Adrenal gland (tissue), 12 donors: Measurements from ENCODE around the gene PCGF3. TPM values are rescaled to one million over a fixed set of nuclear protein-coding genes. Genes with fewer than 3 reads are reported as not detected.

Experiments
- DNase-seq, 7 donors: peaks; one replicate each; pipeline ENCODE4 v3.0.0-alpha.2; 2019 to 2020
- H3K27ac ChIP-seq, 5 donors: fragments of 200-600 bp; sonication (generic) in 4 of 5; 1 replicate in 3 of 5; 2 replicates in 2 of 5; pipeline versions ENCODE4 v1.5.1 to v1.8.0; 2016 to 2020; ENCODE audit warnings: mild to moderate bottlenecking in 1 of 5
- H3K27me3 ChIP-seq: fragments of 200-600 bp; 2 replicates; pipeline ENCODE4 v1.8.0; 2021
- H3K36me3 ChIP-seq, 2 donors: fragments of 200-600 bp; replicated peaks in 1 of 2; 1 replicate in 1 of 2; 2 replicates in 1 of 2; pipeline versions ENCODE4 v1.5.1 to v1.8.0; 2018 to 2022
- H3K4me1 ChIP-seq, 2 donors: fragments of 200-600 bp; replicated peaks in 1 of 2; 1 replicate in 1 of 2; 2 replicates in 1 of 2; pipeline versions ENCODE4 v1.5.1 to v1.8.0; 2018 to 2021
- H3K4me3 ChIP-seq, 4 donors: fragments of 200-600 bp; sonication (generic) in 3 of 4; one replicate each; pipeline ENCODE4 v1.5.1; 2016 to 2018
- H3K9me3 ChIP-seq, 3 donors: fragments of 200-600 bp; sonication (generic) in 1 of 3; replicated peaks in 1 of 3; 1 replicate in 2 of 3; 2 replicates in 1 of 3; pipeline versions ENCODE4 v1.5.1 to v1.8.0; 2016 to 2021
- POLR2A ChIP-seq, 2 donors: fragments of 450-650 bp; IDR thresholded peaks; one replicate each; pipeline ENCODE4 v1.6.1; 2017; ENCODE audit warnings: antibody characterized with exemption in 2 of 2, mild to moderate bottlenecking in 2 of 2, moderate library complexity in 1 of 2
- WGBS, 4 donors: extraction: QIAGEN DNeasy Blood & Tissue Kit in 2 of 4; methylation state at CpG; one replicate each; pipeline versions ENCODE4 v1.1.5 to v1.1.7; 2013 to 2017; 5-methylcytosine and 5-hydroxymethylcytosine counted together
- intact Hi-C, 2 donors: fragments of 100-400 bp; cut with DNase I; formaldehyde crosslinking; loops; one replicate each; pipeline versions ENCODE4 v1.14.1 to v1.15.0; 2022 to 2023
- polyA plus RNA-seq, 3 donors: library from polyadenylated mRNA; stranded (reverse); fragments of 200-250 nt in 2 of 3; fragments of 350-450 nt in 1 of 3; fragmentation: Illumina TruSeq in 1 of 3; extraction: RNeasy Lipid Tissue Mini Kit (QIAGEN cat#74804) in 1 of 3; gene quantifications; one replicate each; pipeline ENCODE4 v1.2.3, GENCODE V29; 2013 to 2014
- total RNA-seq, 9 donors: library from RNA; depleted of rRNA in 4 of 9; stranded (reverse); fragments of >200 nt in 4 of 9; fragments of 120-200 nt in 1 of 9; fragmentation: NEBNext Ultra II Directional in 1 of 9; extraction: Animal tissue kit (Norgen Biotek cat#: 25700) in 1 of 9; gene quantifications; one replicate each; pipeline versions ENCODE4 v1.1.0 to v1.2.4, GENCODE V29; 2013 to 2023
- TF ChIP-seq, protein P1 (sequence below), 6 experiments: fragments of 450-650 bp in 4 of 6; fragments of 200-600 bp in 2 of 6; sonication (generic) in 1 of 6; IDR thresholded peaks; 1 replicate in 5 of 6; 2 replicates in 1 of 6; pipeline versions ENCODE4 v1.5.1 to v1.8.0; 2016 to 2021; ENCODE audit warnings: antibody characterized with exemption in 6 of 6, mild to moderate bottlenecking in 2 of 6, moderate library complexity in 1 of 6
- donor health status: healthy with polysubstance abuse.
- donor health status: Bipolar disorder and iron deficiency.
- donor health status: DM: yes; HTN: yes; CAD: no.
- donor health status: DM: no; HTN: no; CAD: no.
- donor health status: DM: no; HTN: no; CAD: no.
- donor health status: DM: yes; HTN: yes; CAD: no.

Gene PCGF3
- total and polyA plus RNA-seq, 12 donors: 26.4 to 178 (median 70.7) TPM

DNA sequence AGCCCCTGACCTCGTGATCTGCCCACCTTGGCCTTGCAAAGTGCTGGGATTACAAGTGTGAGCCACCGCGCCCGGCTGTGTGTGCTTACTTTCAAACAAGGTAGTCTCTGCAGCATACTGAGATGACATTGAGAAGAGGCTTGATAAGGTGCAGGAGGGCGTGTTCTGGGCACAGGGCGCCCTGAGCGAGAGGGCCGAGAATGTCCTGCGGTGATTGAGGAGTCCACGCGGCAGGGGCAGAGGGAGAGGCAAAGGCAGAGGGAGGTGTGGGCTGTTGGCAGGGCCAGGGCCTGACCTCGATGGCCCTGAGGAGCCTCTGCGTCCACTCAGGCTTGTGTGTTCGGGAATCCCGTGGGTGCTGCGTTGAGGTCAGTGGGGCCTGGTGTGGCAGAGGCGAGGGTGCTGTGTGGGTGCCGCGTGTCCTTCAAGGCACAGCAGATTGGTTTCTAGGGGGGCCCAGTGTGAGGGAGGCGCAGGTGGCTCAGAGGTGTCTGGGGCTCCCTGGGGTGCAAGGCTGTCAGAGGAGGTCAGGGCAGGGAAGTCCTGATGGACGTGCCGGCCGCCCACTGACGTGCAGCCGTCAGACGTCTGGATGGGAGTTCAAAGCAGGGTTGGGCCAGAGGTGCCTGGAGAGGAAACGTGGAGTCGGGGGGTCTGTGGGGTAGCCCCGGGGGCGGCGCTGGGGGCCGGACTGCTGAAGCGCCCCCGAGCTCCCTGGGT is 12.1 kb downstream of the PCGF3 start:
- no peak for TF ChIP-seq POLR2A (IDR thresholded peaks at IDR 0.05)
- TF ChIP-seq, protein P1, sequence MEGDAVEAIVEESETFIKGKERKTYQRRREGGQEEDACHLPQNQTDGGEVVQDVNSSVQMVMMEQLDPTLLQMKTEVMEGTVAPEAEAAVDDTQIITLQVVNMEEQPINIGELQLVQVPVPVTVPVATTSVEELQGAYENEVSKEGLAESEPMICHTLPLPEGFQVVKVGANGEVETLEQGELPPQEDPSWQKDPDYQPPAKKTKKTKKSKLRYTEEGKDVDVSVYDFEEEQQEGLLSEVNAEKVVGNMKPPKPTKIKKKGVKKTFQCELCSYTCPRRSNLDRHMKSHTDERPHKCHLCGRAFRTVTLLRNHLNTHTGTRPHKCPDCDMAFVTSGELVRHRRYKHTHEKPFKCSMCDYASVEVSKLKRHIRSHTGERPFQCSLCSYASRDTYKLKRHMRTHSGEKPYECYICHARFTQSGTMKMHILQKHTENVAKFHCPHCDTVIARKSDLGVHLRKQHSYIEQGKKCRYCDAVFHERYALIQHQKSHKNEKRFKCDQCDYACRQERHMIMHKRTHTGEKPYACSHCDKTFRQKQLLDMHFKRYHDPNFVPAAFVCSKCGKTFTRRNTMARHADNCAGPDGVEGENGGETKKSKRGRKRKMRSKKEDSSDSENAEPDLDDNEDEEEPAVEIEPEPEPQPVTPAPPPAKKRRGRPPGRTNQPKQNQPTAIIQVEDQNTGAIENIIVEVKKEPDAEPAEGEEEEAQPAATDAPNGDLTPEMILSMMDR (IDR thresholded peaks at IDR 0.05): no peak
- Histone ChIP-seq H3K4me1 (peaks cover 21 to 34% of the 10 kb centered on the region in 2 donors), H3K4me3 (no peak overlapping the region), H3K27me3 (no peaks in the 10 kb centered on the region), H3K36me3 (no peaks in the 10 kb centered on the region), H3K27ac (peak overlapping the region in 4 of 5 donors; percentile 46 to 57 (median 52)), H3K9me3 (no peaks in the 10 kb centered on the region)
- DNase-seq: peak in 4 of 7 donors; percentile 59 to 69 (median 67)
- intact Hi-C loops: no loop called here
- 54 to 66% (median 58%) methylated on average over 25 to 34 of the region's 34 CpGs for WGBS, 4 donors

DNA sequence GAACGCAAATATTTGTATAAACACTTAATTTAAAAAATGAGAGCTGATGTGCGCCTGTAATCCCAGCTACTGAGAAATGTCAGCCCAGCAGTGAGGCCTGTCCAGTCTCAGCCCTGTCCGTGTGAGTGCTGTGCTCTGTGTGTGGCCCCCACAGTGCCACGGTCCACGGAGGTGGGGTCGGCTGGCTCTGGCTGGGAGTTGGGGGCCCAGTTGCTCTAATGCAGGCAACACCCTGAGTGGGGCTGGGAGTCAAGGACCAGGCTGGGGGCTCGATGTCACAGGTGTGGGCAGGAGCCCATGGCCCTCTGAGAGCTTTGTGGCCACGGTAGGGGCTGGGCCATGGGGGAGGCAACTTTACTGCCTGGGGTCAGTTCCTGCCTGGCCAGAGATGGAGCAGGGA is 12.8 kb downstream of the PCGF3 start:
- no peaks in the 10 kb centered on the region for H3K9me3 ChIP-seq
- no peaks in the 10 kb centered on the region for H3K27me3 ChIP-seq
- no peak for TF ChIP-seq POLR2A (IDR thresholded peaks at IDR 0.05)
- H3K36me3 ChIP-seq: no peaks in the 10 kb centered on the region
- 78 to 88% (median 83%) methylated on average over 4 to 8 of the region's 8 CpGs for WGBS, 4 donors
- peak overlapping the region in 3 of 5 donors; percentile 46 to 57 (median 49) for H3K27ac ChIP-seq
- H3K4me1 ChIP-seq: peaks cover 28 to 40% of the 10 kb centered on the region in 2 donors
- H3K4me3 ChIP-seq: no peak overlapping the region
- intact Hi-C loops: no loop called here
- DNase-seq: no peak

DNA sequence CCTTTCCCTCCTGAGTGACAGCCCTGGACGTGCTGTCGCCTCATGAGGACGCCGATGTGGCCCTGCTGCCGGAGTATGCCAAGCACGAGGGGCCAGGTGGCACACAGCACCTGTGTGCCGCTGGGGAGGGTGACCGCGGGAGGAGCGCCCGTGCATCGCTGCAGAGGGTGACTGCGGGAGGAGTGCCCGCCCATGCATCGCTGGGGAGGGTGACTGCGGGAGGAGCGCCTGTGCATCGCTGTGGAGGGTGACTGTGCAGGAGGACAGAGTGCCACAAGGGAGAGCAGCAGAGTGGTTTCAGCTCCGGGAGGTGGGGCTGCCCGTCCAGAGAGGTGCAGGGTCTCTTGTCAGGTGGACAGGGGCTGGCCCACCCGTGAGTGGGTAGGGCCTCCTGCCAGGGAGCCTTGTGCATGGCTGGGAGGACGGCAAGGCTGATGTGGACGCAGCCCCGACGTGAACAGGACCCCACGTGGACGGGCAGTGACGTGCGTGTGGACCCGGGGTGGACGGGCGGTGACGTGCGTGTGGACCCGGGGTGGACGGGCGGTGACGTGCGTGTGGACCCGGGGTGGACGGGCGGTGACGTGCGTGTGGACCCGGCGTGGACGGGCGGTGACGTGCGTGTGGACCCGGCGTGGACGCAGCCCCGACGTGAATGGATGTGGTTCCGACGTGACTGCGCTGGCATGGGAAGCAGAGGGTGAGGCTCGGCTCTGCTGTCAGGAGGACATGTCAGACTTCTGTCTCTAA is 14.7 kb downstream of the PCGF3 start:
- TF ChIP-seq, protein P1 (IDR thresholded peaks at IDR 0.05): peak in 1 of 6 experiments; percentile 3
- no peak for TF ChIP-seq POLR2A (IDR thresholded peaks at IDR 0.05)
- WGBS, 4 donors: 94 to 97% (median 95%) methylated on average over 52 to 59 of the region's 59 CpGs
- Histone ChIP-seq H3K4me1 (peaks cover 37 to 52% of the 10 kb centered on the region in 2 donors), H3K36me3 (no peaks in the 10 kb centered on the region), H3K4me3 (no peak overlapping the region), H3K27ac (peak overlapping the region in 4 of 5 donors; percentile 65 to 90 (median 84)), H3K27me3 (no peaks in the 10 kb centered on the region), H3K9me3 (no peaks in the 10 kb centered on the region)
- peak in 1 of 7 donors; percentile 30 for DNase-seq
- intact Hi-C loops: no loop called here

DNA sequence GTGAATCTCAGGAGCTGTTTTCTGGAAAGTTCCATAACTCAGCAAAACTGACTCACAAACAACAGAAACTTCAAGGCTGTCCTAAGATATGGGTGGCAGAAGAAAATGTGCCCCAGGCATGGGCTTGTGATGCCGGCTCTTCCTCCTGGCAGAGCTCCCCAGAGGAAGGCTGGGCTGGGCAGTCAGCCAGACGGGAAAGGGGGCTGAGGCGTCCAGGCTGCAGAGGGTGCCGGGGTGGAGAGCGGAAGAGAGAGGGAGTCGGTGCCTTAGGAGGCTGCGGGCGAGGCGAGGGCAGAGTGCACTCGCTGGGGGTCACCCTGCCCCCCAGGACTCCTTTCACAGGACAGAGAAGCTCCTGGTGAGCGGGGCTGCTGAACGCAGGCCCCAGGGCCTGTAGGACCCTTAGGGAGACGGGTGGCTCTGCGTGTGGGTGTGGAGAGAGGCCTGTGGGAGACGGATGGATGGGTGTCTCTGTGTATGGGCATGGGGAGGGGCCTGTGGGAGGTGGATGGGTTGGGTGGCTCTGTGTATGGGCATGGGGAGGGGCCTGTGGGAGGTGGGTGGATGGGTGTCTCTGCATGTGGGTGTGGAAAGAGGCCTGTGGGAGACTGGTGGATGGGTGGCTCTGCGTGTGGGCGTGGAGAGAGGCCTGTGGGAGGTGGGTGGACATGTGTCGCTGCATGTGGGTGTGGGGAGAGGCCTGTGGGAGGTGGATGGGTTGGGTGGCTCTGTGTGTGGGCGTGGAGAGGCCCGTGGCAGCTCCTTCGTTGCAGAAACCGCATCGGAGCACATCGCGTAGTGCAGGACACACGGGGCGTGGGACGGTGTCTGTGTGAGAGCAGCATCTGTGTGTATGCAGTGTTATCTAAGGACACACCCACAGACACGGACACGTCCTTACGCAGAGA is 15.9 kb downstream of the PCGF3 start:
- H3K27ac ChIP-seq: peak overlapping the region in 4 of 5 donors; percentile 65 to 90 (median 84)
- peaks cover 47 to 63% of the 10 kb centered on the region in 2 donors for H3K4me1 ChIP-seq
- peak; percentile 65 to 86 (median 82) for DNase-seq
- TF ChIP-seq, protein P1 (IDR thresholded peaks at IDR 0.05): no peak
- TF ChIP-seq POLR2A (IDR thresholded peaks at IDR 0.05): no peak
- H3K27me3 ChIP-seq: no peaks in the 10 kb centered on the region
- 48 to 62% (median 52%) methylated on average over 28 to 31 of the region's 31 CpGs for WGBS, 4 donors
- H3K36me3 ChIP-seq: no peaks in the 10 kb centered on the region
- no peak overlapping the region for H3K4me3 ChIP-seq
- intact Hi-C loops: no loop called here
- no peaks in the 10 kb centered on the region for H3K9me3 ChIP-seq
